GM20000 (cell line): ENCODE measurements around the gene WTAP.

ENCODE experiments used
- DNase-seq: peaks from one replicate; pipeline ENCODE4 v3.0.0; 2012; ENCODE audit warnings: low spot score
- CTCF ChIP-seq: IDR thresholded peaks from 2 replicates; pipeline ENCODE4 v1.5.1; 2012; ENCODE audit warnings: mild to moderate bottlenecking, control low read depth; ENCODE audit errors: extremely low read depth, missing control alignments

WTAP gene

GRCh38 chr6:159754959-159755914, 27.9 kb downstream of the WTAP start:
- DNase-seq: no peak
- no peak for TF ChIP-seq CTCF

- no peak for TF ChIP-seq CTCF
- no peak for DNase-seq
These were observed 29.2 kb downstream of the WTAP start for GRCh38 chr6:159756508-159756907.

- no peak for DNase-seq
- no peak for TF ChIP-seq CTCF
These were observed 31.0 kb downstream of the WTAP start for GRCh38 chr6:159758031-159759001.

- no peak for TF ChIP-seq CTCF
- DNase-seq: no peak
These were observed 32.3 kb downstream of the WTAP start for GRCh38 chr6:159759645-159760044.

- no peak for TF ChIP-seq CTCF
- DNase-seq: no peak
These were observed 33.3 kb downstream of the WTAP start for GRCh38 chr6:159760602-159761057.

- TF ChIP-seq CTCF: no peak
- DNase-seq: peak; percentile 31
These were observed 34.0 kb downstream of the WTAP start for GRCh38 chr6:159761129-159761872.
